WTC11 (cell line): Measurements from ENCODE around the gene CGB5. TPM values are rescaled to one million over a fixed set of nuclear protein-coding genes. Genes with fewer than 3 reads are reported as not detected.

Source experiments
- ATAC-seq: fragments of 200-7000 bp; cut with Tn5 transposase; 2 replicates; pipeline ENCODE4 v1.10.0; 2021; ENCODE audit warnings: mild to moderate bottlenecking, moderate library complexity
- CTCF ChIA-PET: fragments of 300-600 bp; sonication (Branson Sonifier 250); formaldehyde crosslinking; loops from one replicate; lab custom pipeline; 2021; ENCODE audit warnings: antibody characterized with exemption; lab: Charles Lee
- POLR2A ChIA-PET: fragments of 350-600 bp; sonication (Branson Sonifier 250); formaldehyde crosslinking; loops from one replicate; lab custom pipeline; 2021; ENCODE audit warnings: antibody characterized with exemption; lab: Charles Lee
- DNase-seq: peaks from one replicate; pipeline ENCODE4 v3.0.0; 2021; ENCODE audit warnings: low spot score
- H3K27ac Mint-ChIP-seq: 2 replicates; pipeline ENCODE4 v1.8.0; 2021; ENCODE audit warnings: mixed read lengths
- H3K27me3 Mint-ChIP-seq: 2 replicates; pipeline ENCODE4 v1.8.0; 2021; ENCODE audit warnings: low read depth, mild to moderate bottlenecking, moderate library complexity, mixed read lengths
- H3K36me3 Mint-ChIP-seq: 2 replicates; pipeline ENCODE4 v1.8.0; 2021; ENCODE audit warnings: mixed read lengths
- H3K4me1 Mint-ChIP-seq: 2 replicates; pipeline ENCODE4 v1.8.0; 2022; ENCODE audit warnings: mixed read lengths
- H3K4me3 Mint-ChIP-seq: 2 replicates; pipeline ENCODE4 v1.8.0; 2021; ENCODE audit warnings: mild to moderate bottlenecking, moderate library complexity, mixed read lengths
- H3K9me3 Mint-ChIP-seq: 2 replicates; pipeline ENCODE4 v1.8.0; 2021; ENCODE audit warnings: mixed read lengths
- ARID4B ChIP-seq: sonication (generic); formaldehyde crosslinking; IDR thresholded peaks from 2 replicates; pipeline ENCODE4 v1.8.0; 2023; ENCODE audit warnings: missing genetic modification reagents, mild to moderate bottlenecking, borderline replicate concordance
- ATF3 ChIP-seq: sonication (generic); formaldehyde crosslinking; conservative IDR thresholded peaks from 2 replicates; pipeline ENCODE4 v1.8.1; 2022; ENCODE audit warnings: mild to moderate bottlenecking, missing genetic modification reagents
- E2F1 ChIP-seq: sonication (generic); formaldehyde crosslinking; IDR thresholded peaks from 2 replicates; pipeline ENCODE4 v1.8.0; 2022; ENCODE audit warnings: mild to moderate bottlenecking, missing genetic modification reagents
- EMX1 ChIP-seq: fragments of 250-450 bp; sonication (Bioruptor Pico); IDR thresholded peaks from 2 replicates; pipeline ENCODE4 v1.8.0; 2021; ENCODE audit warnings: mild to moderate bottlenecking
- ERG ChIP-seq: fragments of 250-450 bp; sonication (Bioruptor Pico); IDR thresholded peaks from 2 replicates; pipeline ENCODE4 v1.8.0; 2021; ENCODE audit warnings: mild to moderate bottlenecking
- FOXJ3 ChIP-seq: sonication (generic); formaldehyde crosslinking; IDR thresholded peaks from 2 replicates; pipeline ENCODE4 v1.9.0; 2021; ENCODE audit warnings: missing genetic modification reagents, mild to moderate bottlenecking, borderline replicate concordance
- FOXP1 ChIP-seq: sonication (generic); formaldehyde crosslinking; IDR thresholded peaks from 2 replicates; pipeline ENCODE4 v1.8.0; 2022; ENCODE audit warnings: missing genetic modification reagents, mild to moderate bottlenecking, moderate library complexity, borderline replicate concordance
- GABPB1 ChIP-seq: sonication (generic); formaldehyde crosslinking; IDR thresholded peaks from 2 replicates; pipeline ENCODE4 v1.8.1; 2023; ENCODE audit warnings: mild to moderate bottlenecking, missing genetic modification reagents
- IRF2 ChIP-seq: sonication (generic); formaldehyde crosslinking; IDR thresholded peaks from 2 replicates; pipeline ENCODE4 v1.8.0; 2022; ENCODE audit warnings: low read depth, missing genetic modification reagents, borderline replicate concordance
- JAZF1 ChIP-seq: fragments of 250-450 bp; sonication (Bioruptor Pico); IDR thresholded peaks from 2 replicates; pipeline ENCODE4 v1.9.0; 2021; ENCODE audit warnings: moderate library complexity, mild to moderate bottlenecking, inconsistent platforms
- JUN ChIP-seq: sonication (generic); formaldehyde crosslinking; IDR thresholded peaks from 2 replicates; pipeline ENCODE4 v1.8.0; 2023; ENCODE audit warnings: mild to moderate bottlenecking, missing genetic modification reagents
- MAX ChIP-seq: sonication (generic); formaldehyde crosslinking; IDR thresholded peaks from 2 replicates; pipeline ENCODE4 v1.8.0; 2022; ENCODE audit warnings: mild to moderate bottlenecking, missing genetic modification reagents
- MLX ChIP-seq: sonication (generic); formaldehyde crosslinking; IDR thresholded peaks from 2 replicates; pipeline ENCODE4 v1.8.1; 2023; ENCODE audit warnings: mild to moderate bottlenecking, missing genetic modification reagents, moderate library complexity
- NFYB ChIP-seq: sonication (generic); formaldehyde crosslinking; conservative IDR thresholded peaks from 2 replicates; pipeline ENCODE4 v1.8.0; 2022; ENCODE audit warnings: low read depth, missing genetic modification reagents
- NR3C1 ChIP-seq: sonication (generic); formaldehyde crosslinking; conservative IDR thresholded peaks from 2 replicates; pipeline ENCODE4 v1.8.1; 2023; ENCODE audit warnings: low read depth, mild to moderate bottlenecking, missing genetic modification reagents
- TCF7 ChIP-seq: sonication (generic); formaldehyde crosslinking; IDR thresholded peaks from 2 replicates; pipeline ENCODE4 v1.8.0; 2022; ENCODE audit warnings: mild to moderate bottlenecking, low read depth, missing genetic modification reagents, moderate library complexity
- ZBTB43 ChIP-seq: sonication (generic); formaldehyde crosslinking; IDR thresholded peaks from 2 replicates; pipeline ENCODE4 v1.8.1; 2023; ENCODE audit warnings: mild to moderate bottlenecking, missing genetic modification reagents
- ZNF138 ChIP-seq: sonication (generic); formaldehyde crosslinking; conservative IDR thresholded peaks from 2 replicates; pipeline ENCODE4 v1.8.1; 2022; ENCODE audit warnings: mild to moderate bottlenecking, moderate library complexity, missing genetic modification reagents
- ZNF317 ChIP-seq: sonication (generic); formaldehyde crosslinking; IDR thresholded peaks from 2 replicates; pipeline ENCODE4 v1.8.1; 2023; ENCODE audit warnings: low read depth, mild to moderate bottlenecking, moderate library complexity, missing genetic modification reagents, borderline replicate concordance
- ZNF396 ChIP-seq: fragments of 250-450 bp; sonication (Bioruptor Pico); IDR thresholded peaks from 2 replicates; pipeline ENCODE4 v1.8.0; 2021; ENCODE audit warnings: mild to moderate bottlenecking, moderate library complexity, borderline replicate concordance
- ZNF416 ChIP-seq: fragments of 250-450 bp; sonication (Bioruptor Pico); IDR thresholded peaks from 2 replicates; pipeline ENCODE4 v1.9.0; 2021; ENCODE audit warnings: mild to moderate bottlenecking, inconsistent platforms
- ZNF423 ChIP-seq: fragments of 250-450 bp; sonication (Bioruptor Pico); IDR thresholded peaks from 2 replicates; pipeline ENCODE4 v2.1.2; 2022; ENCODE audit warnings: mild to moderate bottlenecking, moderate library complexity
- ZNF532 ChIP-seq: fragments of 250-450 bp; sonication (Bioruptor Pico); IDR thresholded peaks from 2 replicates; pipeline ENCODE4 v1.9.0; 2021; ENCODE audit warnings: mild to moderate bottlenecking, borderline replicate concordance
- total RNA-seq: library from RNA; stranded (reverse); gene quantifications from 3 replicates; pipeline ENCODE4 v1.2.3, GENCODE V29; 2021

CGB5 gene
- total RNA-seq, 1 experiment from 2014 or later, result 0.35 TPM

GRCh38 chr19:49017666-49018351 lies 25.8 kb upstream of the CGB5 start:
- CTCF ChIA-PET, result interaction anchor here (0.6 to 6.5 kb wide), 15 partner anchors 9 to 181 kb away, joined by 3 to 78 read pairs (median 6); partner anchors contain the start of genes CGB2, CGB7, GYS1 and RUVBL2
- peaks cover 20% of the 10 kb centered on the region for H3K36me3 Mint-ChIP-seq
- POLR2A ChIA-PET, result interaction anchor here (0.7 to 1.7 kb wide), 2 partner anchors 25 to 40 kb away, joined by 3 to 6 read pairs; partner anchors contain the start of genes CGB7, GYS1 and RUVBL2
- no peak overlapping the region for H3K27ac Mint-ChIP-seq
- DNase-seq (peak; percentile 66), ATAC-seq (peak; percentile 71)
- peaks cover 23% of the 10 kb centered on the region for H3K4me1 Mint-ChIP-seq
- peaks cover 45% of the 10 kb centered on the region for H3K27me3 Mint-ChIP-seq
- H3K4me3 Mint-ChIP-seq, result peak overlapping the region; percentile 73
- no peaks in the 10 kb centered on the region for H3K9me3 Mint-ChIP-seq
- TF ChIP-seq FOXJ3 (no peak), ERG (0 out of 2 replicates have a peak, but pooled peaks have one; percentile 37), MAX (CRISPR knock-in tag) (peak; percentile 68; the same call in 1 of the 2 replicates), JAZF1 (no peak), ATF3 (CRISPR knock-in tag) (no peak), ZNF416 (CRISPR knock-in tag) (0 out of 2 replicates have a peak, but pooled peaks have one; percentile 29), ZBTB43 (no peak), ZNF138 (no peak), NFYB (CRISPR knock-in tag) (no peak; the same call in 1 of the 2 replicates), IRF2 (CRISPR knock-in tag) (no peak), ZNF532 (CRISPR knock-in tag) (no peak), TCF7 (CRISPR knock-in tag) (no peak), E2F1 (no peak), FOXP1 (CRISPR knock-in tag) (peak; percentile 74), GABPB1 (CRISPR knock-in tag) (no peak), ZNF423 (CRISPR knock-in tag) (peak; percentile 93), ARID4B (CRISPR knock-in tag) (0 out of 2 replicates have a peak, but pooled peaks have one; percentile 19), ZNF396 (CRISPR knock-in tag) (no peak), JUN (CRISPR knock-in tag) (no peak), MLX (CRISPR knock-in tag) (no peak), ZNF317 (CRISPR knock-in tag) (no peak), EMX1 (CRISPR knock-in tag) (peak; percentile 57; the same call in 1 of the 2 replicates), NR3C1 (CRISPR knock-in tag) (no peak)
